Measurements from ENCODE around the gene EDC3. TPM values are rescaled to one million over a fixed set of nuclear protein-coding genes. Genes with fewer than 3 reads are reported as not detected.

EDC3 gene
- polyA plus RNA-seq, 1 experiment, result 44.2 TPM

- Histone ChIP-seq H3K4me3 (ENCODE audit: low read depth, low read length) (peak overlapping the region; percentile 98), H3K27me3 (ENCODE audit: control insufficient read depth, insufficient read depth, low read length) (peaks cover 1% of the 10 kb centered on the region), H3K36me3 (ENCODE audit: control insufficient read depth, insufficient read depth, low read length) (peaks cover 6% of the 10 kb centered on the region)
- CTCF ChIA-PET, result interaction anchor here (0.6 to 13.7 kb wide), 6 partner anchors 10 to 651 kb away, joined by 4 to 135 read pairs (median 10); no protein-coding TSS in a partner anchor
- TF ChIP-seq, protein P1, sequence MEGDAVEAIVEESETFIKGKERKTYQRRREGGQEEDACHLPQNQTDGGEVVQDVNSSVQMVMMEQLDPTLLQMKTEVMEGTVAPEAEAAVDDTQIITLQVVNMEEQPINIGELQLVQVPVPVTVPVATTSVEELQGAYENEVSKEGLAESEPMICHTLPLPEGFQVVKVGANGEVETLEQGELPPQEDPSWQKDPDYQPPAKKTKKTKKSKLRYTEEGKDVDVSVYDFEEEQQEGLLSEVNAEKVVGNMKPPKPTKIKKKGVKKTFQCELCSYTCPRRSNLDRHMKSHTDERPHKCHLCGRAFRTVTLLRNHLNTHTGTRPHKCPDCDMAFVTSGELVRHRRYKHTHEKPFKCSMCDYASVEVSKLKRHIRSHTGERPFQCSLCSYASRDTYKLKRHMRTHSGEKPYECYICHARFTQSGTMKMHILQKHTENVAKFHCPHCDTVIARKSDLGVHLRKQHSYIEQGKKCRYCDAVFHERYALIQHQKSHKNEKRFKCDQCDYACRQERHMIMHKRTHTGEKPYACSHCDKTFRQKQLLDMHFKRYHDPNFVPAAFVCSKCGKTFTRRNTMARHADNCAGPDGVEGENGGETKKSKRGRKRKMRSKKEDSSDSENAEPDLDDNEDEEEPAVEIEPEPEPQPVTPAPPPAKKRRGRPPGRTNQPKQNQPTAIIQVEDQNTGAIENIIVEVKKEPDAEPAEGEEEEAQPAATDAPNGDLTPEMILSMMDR (IDR thresholded peaks at IDR 0.05; ENCODE audit: insufficient read depth, low read depth, low read length), result no peak
- no peak for DNase-seq (ENCODE audit: low read depth)
- POLR2A ChIA-PET, result interaction anchor here (0.6 to 0.7 kb wide), 2 partner anchors 17 to 590 kb away, joined by 3 read pairs; no protein-coding TSS in a partner anchor
These were observed 80.9 kb downstream of the EDC3 start for GRCh38 chr15:74614744-74615507.

DNA sequence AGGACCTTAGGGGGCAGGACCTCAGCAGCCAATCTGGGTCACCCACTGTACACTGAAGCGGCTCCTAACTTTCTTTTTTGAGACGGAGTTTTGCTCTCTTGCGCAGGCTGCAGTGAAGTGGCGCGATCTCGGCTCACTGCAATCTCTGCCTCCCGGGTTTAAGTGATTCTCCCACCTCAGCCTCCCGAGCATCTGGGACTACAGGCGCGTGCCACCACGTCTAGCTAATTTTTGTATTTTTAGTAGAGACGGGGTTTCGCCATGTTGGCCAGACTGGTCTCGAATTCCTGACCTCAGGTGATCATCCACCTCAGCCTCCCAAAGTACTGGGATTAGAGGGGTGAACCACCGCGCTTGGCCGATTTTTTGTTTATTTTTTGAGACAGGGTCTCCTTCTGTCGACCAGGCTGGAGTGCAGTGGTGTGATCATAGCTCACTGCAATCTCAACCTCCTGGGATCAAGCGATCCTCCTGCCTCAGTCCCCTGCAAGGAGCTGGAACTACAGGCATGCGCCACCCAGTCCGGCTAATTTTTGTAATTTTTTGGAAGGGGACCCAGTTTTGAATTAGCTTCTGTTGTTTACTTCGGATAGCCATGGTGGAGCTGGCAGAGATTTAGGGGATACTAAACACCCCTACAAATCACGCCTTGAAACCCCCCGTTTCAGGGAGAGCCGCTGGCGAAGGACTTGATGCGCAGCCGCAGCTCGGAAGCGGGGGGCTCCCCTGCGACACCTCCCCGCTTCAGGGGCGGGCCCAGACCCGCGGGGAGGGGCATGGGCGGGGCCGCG is 81.7 kb downstream of the EDC3 start:
- CTCF ChIA-PET, result interaction anchor here (0.6 to 13.7 kb wide), 5 partner anchors 19 to 650 kb away, joined by 4 to 135 read pairs (median 8); no protein-coding TSS in a partner anchor
- H3K36me3 ChIP-seq (ENCODE audit: control insufficient read depth, insufficient read depth, low read length), result peaks cover 3% of the 10 kb centered on the region
- POLR2A ChIA-PET, result interaction anchor here (0.6 to 0.7 kb wide), 2 partner anchors 16 to 589 kb away, joined by 3 read pairs; no protein-coding TSS in a partner anchor
- no peak for DNase-seq (ENCODE audit: low read depth)
- TF ChIP-seq, protein P1 (IDR thresholded peaks at IDR 0.05; ENCODE audit: insufficient read depth, low read depth, low read length), result no peak
- H3K27me3 ChIP-seq (ENCODE audit: control insufficient read depth, insufficient read depth, low read length), result peaks cover 1% of the 10 kb centered on the region
- peak overlapping the region; percentile 41 for H3K4me3 ChIP-seq (ENCODE audit: low read depth, low read length)

DNA sequence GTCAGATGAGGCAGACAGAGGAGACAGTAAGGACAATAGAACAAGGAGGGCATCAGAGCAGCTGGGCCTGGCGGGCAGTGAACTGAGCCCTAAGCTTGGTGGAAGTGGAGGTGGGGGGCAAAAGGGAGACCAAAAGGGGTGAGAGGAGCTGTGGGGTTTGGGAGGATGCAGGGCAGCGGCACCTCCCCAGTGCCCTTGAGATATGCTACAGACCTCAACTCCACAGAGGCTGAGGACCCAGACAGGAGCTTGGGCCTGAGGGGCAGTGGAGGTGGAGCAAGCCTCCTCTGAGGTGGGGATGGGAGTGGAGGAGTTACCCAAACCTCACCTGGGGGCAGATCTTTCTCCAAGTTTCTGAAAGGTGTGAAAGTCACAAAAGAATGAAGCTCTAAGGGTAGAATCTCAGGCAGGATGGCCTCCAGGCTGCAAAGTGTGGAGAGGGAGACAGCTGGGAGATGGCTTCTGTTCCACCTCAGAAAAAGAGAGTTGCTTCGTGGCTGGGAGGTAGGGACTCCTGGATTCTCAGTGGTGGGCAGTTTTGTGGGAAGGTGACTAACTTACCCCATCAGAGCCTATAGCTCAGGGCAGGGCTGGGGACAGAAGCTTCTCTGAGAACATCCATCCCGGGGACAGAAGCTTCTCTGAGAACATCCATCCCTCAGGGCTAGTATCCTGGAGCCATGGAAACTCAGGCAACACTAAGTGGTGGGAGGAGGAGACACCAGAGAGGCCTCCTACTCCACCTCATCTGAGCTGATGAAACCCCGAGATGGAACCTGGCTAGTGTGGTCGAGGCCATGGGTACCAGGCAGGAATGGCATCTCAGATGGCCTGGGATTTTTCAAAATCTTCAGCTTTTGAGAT is 82.5 kb downstream of the EDC3 start:
- Histone ChIP-seq H3K27me3 (ENCODE audit: control insufficient read depth, insufficient read depth, low read length) (peaks cover 3% of the 10 kb centered on the region), H3K36me3 (ENCODE audit: control insufficient read depth, insufficient read depth, low read length) (peaks cover under 1% of the 10 kb centered on the region; the same call in 1 of the 2 replicates), H3K4me3 (ENCODE audit: low read depth, low read length) (no peak overlapping the region)
- TF ChIP-seq, protein P1 (IDR thresholded peaks at IDR 0.05; ENCODE audit: insufficient read depth, low read depth, low read length), result no peak
- no peak for DNase-seq (ENCODE audit: low read depth)
- POLR2A ChIA-PET, result no interaction called here
- CTCF ChIA-PET, result interaction anchor here (0.9 to 13.7 kb wide), 4 partner anchors 20 to 238 kb away, joined by 4 to 135 read pairs (median 10); no protein-coding TSS in a partner anchor

- Histone ChIP-seq H3K27me3 (ENCODE audit: control insufficient read depth, insufficient read depth, low read length) (peaks cover 5% of the 10 kb centered on the region), H3K4me3 (ENCODE audit: low read depth, low read length) (no peak overlapping the region), H3K36me3 (ENCODE audit: control insufficient read depth, insufficient read depth, low read length) (no peaks in the 10 kb centered on the region)
- TF ChIP-seq, protein P1 (IDR thresholded peaks at IDR 0.05; ENCODE audit: insufficient read depth, low read depth, low read length), result no peak
- no peak for DNase-seq (ENCODE audit: low read depth)
- ChIA-PET CTCF (interaction anchor here (2.2 to 13.7 kb wide), 2 partner anchors 21 to 230 kb away, joined by 11 to 135 read pairs; no protein-coding TSS in a partner anchor), POLR2A (no interaction called here)
These were observed 83.1 kb downstream of the EDC3 start for GRCh38 chr15:74612677-74613076.

Data from BJ (cell line).